PC-9 (cell line): Measurements from ENCODE around the gene GUCA1A. TPM values are rescaled to one million over a fixed set of nuclear protein-coding genes. Genes with fewer than 3 reads are reported as not detected.
"Not testable (repeated sequence)": the region's sequence is repeated elsewhere in the genome, so short reads cannot be mapped to it uniquely, and the experiment has no call there.

Source experiments
- BruUV-seq: library from RNA; stranded (reverse); fragments of 400-500 nt; replicated peaks from 2 replicates; lab custom pipeline; 2021; lab: Mats Ljungman, UMichigan
- CTCF ChIA-PET: fragments of 300-600 bp; sonication (Branson Sonifier 250); formaldehyde crosslinking; loops from one replicate; lab custom pipeline; 2022; ENCODE audit warnings: antibody characterized with exemption; lab: Charles Lee
- POLR2A ChIA-PET: fragments of 300-600 bp; sonication (Branson Sonifier 250); formaldehyde crosslinking; loops from one replicate; lab custom pipeline; 2022; ENCODE audit warnings: antibody characterized with exemption; ENCODE audit not compliant: unreplicated experiment; lab: Charles Lee
- DNase-seq, 2 experiments: peaks; one replicate each; pipeline versions ENCODE4 v3.0.0 to v3.0.0-alpha.2; 2015 to 2022; ENCODE audit warnings: mixed read lengths in 1 of 2
- H2AFZ ChIP-seq: fragments of 200-600 bp; sonication (generic); 2 replicates; pipeline ENCODE4 v1.8.1; 2017; ENCODE audit warnings: antibody characterized with exemption
- H3F3A ChIP-seq: fragments of 200-600 bp; sonication (generic); 2 replicates; pipeline ENCODE4 v1.8.1; 2017; ENCODE audit warnings: antibody characterized with exemption, mild to moderate bottlenecking, low read depth; ENCODE audit not compliant: insufficient read depth
- H3K27ac ChIP-seq: fragments of 200-600 bp; sonication (generic); 2 replicates; pipeline ENCODE4 v1.6.1; 2016; ENCODE audit warnings: mixed run types
- H3K27me3 ChIP-seq: fragments of 200-600 bp; sonication (generic); 2 replicates; pipeline ENCODE4 v1.6.1; 2016; ENCODE audit warnings: low read depth, mixed run types; ENCODE audit not compliant: insufficient read depth
- H3K36me3 ChIP-seq: fragments of 200-600 bp; sonication (generic); 2 replicates; pipeline ENCODE4 v1.6.1; 2016; ENCODE audit warnings: low read depth, mixed run types
- H3K4me1 ChIP-seq: fragments of 200-600 bp; sonication (generic); replicated peaks from 2 replicates; pipeline ENCODE4 v1.6.1; 2016; ENCODE audit warnings: mixed run types; ENCODE audit not compliant: insufficient read depth
- H3K4me2 ChIP-seq: fragments of 200-600 bp; sonication (generic); 2 replicates; pipeline ENCODE4 v1.6.1; 2017; ENCODE audit warnings: mixed run types
- H3K4me3 ChIP-seq: fragments of 200-600 bp; sonication (generic); 2 replicates; pipeline ENCODE4 v1.6.1; 2016; ENCODE audit warnings: mixed run types
- H3K79me2 ChIP-seq: fragments of 200-600 bp; sonication (generic); 2 replicates; pipeline ENCODE4 v1.6.1; 2017; ENCODE audit warnings: low read depth, mixed run types
- H3K9me2 ChIP-seq: fragments of 200-600 bp; sonication (generic); 2 replicates; pipeline ENCODE4 v1.8.1; 2017; ENCODE audit warnings: mild to moderate bottlenecking; ENCODE audit not compliant: insufficient read depth
- H3K9me3 ChIP-seq: fragments of 200-600 bp; sonication (generic); 2 replicates; pipeline ENCODE4 v1.8.1; 2016; ENCODE audit warnings: low read depth; ENCODE audit not compliant: insufficient read depth
- H4K20me1 ChIP-seq: fragments of 200-600 bp; sonication (generic); 2 replicates; pipeline ENCODE4 v1.8.1; 2017; ENCODE audit not compliant: insufficient read depth
- EZH2 ChIP-seq: fragments of 200-600 bp; sonication (generic); IDR thresholded peaks from 2 replicates; pipeline ENCODE4 v1.8.0; 2017; ENCODE audit warnings: antibody characterized with exemption, low read depth
- intact Hi-C: fragments of 100-400 bp; cut with micrococcal nuclease; formaldehyde crosslinking; loops from one replicate; pipeline ENCODE4 v1.10.0; 2022; ENCODE audit not compliant: unreplicated experiment
- total RNA-seq: library from RNA; stranded (reverse); gene quantifications from 2 replicates; pipeline ENCODE4 v1.2.3, GENCODE V29; 2021
- TF ChIP-seq, protein P1 (sequence below): fragments of 200-600 bp; sonication (generic); conservative IDR thresholded peaks from 2 replicates; pipeline ENCODE4 v1.6.1; 2017; ENCODE audit warnings: mixed run types, antibody characterized with exemption, mild to moderate bottlenecking, moderate library complexity

Gene GUCA1A
- total RNA-seq, 1 experiment from 2014 or later, result not detected

DNA sequence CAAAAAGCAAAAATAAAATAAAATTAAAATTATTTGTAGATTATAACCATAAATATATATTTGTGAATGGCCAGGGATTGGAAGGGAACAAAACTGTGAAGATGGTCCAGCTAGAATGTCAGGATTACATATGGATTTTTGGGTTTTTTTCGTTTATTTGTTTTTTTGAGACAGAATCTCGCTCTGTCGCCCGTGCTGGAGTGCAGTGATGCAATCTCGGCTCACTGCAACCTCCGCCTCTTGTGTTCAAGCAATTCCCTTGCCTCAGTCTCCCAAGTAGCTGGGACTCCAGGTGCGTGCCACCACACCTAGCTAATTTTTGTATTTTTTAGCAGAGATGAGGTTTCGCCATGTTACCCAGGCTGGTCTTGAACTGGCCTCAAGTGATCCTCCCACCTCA lies 22.9 kb upstream of the GUCA1A start:
- CTCF ChIA-PET, result interaction anchor here (0.7 kb wide), 1 partner anchor 54 kb away, joined by 3 read pairs; no protein-coding TSS in a partner anchor
- no peak for TF ChIP-seq EZH2
- TF ChIP-seq, protein P1, sequence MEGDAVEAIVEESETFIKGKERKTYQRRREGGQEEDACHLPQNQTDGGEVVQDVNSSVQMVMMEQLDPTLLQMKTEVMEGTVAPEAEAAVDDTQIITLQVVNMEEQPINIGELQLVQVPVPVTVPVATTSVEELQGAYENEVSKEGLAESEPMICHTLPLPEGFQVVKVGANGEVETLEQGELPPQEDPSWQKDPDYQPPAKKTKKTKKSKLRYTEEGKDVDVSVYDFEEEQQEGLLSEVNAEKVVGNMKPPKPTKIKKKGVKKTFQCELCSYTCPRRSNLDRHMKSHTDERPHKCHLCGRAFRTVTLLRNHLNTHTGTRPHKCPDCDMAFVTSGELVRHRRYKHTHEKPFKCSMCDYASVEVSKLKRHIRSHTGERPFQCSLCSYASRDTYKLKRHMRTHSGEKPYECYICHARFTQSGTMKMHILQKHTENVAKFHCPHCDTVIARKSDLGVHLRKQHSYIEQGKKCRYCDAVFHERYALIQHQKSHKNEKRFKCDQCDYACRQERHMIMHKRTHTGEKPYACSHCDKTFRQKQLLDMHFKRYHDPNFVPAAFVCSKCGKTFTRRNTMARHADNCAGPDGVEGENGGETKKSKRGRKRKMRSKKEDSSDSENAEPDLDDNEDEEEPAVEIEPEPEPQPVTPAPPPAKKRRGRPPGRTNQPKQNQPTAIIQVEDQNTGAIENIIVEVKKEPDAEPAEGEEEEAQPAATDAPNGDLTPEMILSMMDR, result no peak
- no TSS peak for BruUV-seq

DNA sequence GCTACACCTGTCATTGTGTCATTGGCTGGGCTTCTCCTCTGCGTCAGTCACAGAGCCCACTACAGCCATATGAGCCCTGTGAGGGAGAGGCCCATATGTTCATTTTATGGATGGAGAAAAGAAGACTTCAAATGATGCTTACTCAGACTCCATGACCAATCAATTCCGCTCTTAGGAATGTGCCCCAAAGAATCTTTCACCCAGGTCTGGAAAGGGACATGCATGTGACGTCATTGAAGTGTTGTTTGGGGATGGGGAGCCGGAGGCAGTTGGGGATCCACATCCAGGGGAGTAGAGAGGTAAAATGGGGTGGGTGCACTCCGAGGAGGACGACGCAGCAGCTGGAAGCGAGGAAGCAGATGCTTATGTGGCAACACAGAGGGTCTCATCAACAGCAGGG lies 21.1 kb upstream of the GUCA1A start:
- intact Hi-C loops, result no loop called here
- Histone ChIP-seq H3K27ac (no peak overlapping the region), H3K4me1 (peaks cover 13% of the 10 kb centered on the region), H3K36me3 (no peaks in the 10 kb centered on the region), H3K4me3 (no peak overlapping the region), H3F3A (no peaks in the 10 kb centered on the region), H3K9me2 (no peaks in the 10 kb centered on the region), H3K27me3 (no peaks in the 10 kb centered on the region), H3K79me2 (no peaks in the 10 kb centered on the region), H3K4me2 (no peak overlapping the region), H3K9me3 (no peaks in the 10 kb centered on the region), H4K20me1 (no peaks in the 10 kb centered on the region), H2AFZ (no peak overlapping the region)
- TF ChIP-seq, protein P1, result no peak
- no peak for TF ChIP-seq EZH2
- BruUV-seq, result no TSS peak
- DNase-seq, result no peak
- POLR2A ChIA-PET, result interaction anchor here (0.6 kb wide), 2 partner anchors 31 to 158 kb away, joined by 4 read pairs; no protein-coding TSS in a partner anchor
- CTCF ChIA-PET, result no interaction called here

More for the DNA sequence above, 22.9 kb upstream of the GUCA1A start:
- H3K4me1 ChIP-seq, result peaks cover 8% of the 10 kb centered on the region
- POLR2A ChIA-PET, result no interaction called here
- H3K9me2 ChIP-seq, result no peaks in the 10 kb centered on the region
- no peaks in the 10 kb centered on the region for H4K20me1 ChIP-seq
- H3K36me3 ChIP-seq, result no peaks in the 10 kb centered on the region
- peaks cover 5% of the 10 kb centered on the region; the same call in 1 of the 2 replicates for H3F3A ChIP-seq
- intact Hi-C loops, result no loop called here
- H3K27ac ChIP-seq, result no peak overlapping the region
- H3K27me3 ChIP-seq, result no peaks in the 10 kb centered on the region
- DNase-seq, result no peak
- H3K4me2 ChIP-seq, result no peak overlapping the region
- H3K9me3 ChIP-seq, result no peaks in the 10 kb centered on the region
- no peak overlapping the region for H2AFZ ChIP-seq
- H3K4me3 ChIP-seq, result no peak overlapping the region
- H3K79me2 ChIP-seq, result no peaks in the 10 kb centered on the region

DNA sequence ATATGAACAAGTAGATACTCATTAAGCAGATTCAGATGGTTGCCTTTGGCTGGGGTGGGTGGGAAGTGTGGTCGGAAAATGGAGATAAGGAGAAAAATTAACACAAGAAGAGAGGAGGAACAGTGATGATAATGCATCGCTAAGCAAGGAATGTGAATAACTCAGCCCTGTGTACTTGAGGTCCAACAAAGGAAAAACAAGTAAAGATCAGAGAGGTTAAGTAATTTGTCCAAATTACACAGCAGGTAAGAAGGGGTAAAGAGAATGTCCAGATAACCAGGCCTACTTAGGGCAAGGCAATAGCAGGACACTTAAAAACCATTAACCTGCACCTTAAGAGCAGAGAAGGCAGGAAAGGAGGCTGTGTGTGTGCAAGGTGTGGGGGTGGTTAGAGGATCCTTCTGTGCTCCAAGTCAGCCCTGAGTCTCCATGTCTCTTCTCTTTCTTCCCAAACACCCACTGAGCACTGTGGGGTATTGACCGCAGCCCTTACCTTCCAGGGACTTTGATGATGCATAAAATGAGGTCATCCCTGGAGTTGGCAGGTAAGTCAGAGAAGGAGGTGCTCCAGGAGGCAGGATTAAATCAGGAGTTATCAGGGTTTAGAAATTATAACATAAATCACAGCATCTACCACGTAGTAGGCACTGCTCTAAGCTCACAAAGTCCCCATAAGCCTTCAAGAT lies 20.5 kb upstream of the GUCA1A start:
- H3K79me2 ChIP-seq, CTCF ChIA-PET, H3K9me2 ChIP-seq, DNase-seq, H3K27me3 ChIP-seq, H3K9me3 ChIP-seq, H3K27ac ChIP-seq, BruUV-seq, H3K4me2 ChIP-seq, POLR2A ChIA-PET, H2AFZ ChIP-seq, H3F3A ChIP-seq, H3K4me3 ChIP-seq, intact Hi-C loops, H3K36me3 ChIP-seq, H4K20me1 ChIP-seq: not testable (repeated sequence)
- peaks cover 13% of the 10 kb centered on the region for H3K4me1 ChIP-seq
